NCI-H345 (cell line): Measurements from ENCODE around the gene PPP1R27.

ENCODE experiments used
- DNase-seq: peaks from one replicate; lab custom pipeline; 2025; lab: John Stamatoyannopoulos, UW

The PPP1R27 gene

GRCh38 chr17:81804559-81805399 is 30.1 kb downstream of the PPP1R27 start:
- DNase-seq, result no peak

GRCh38 chr17:81803728-81804558 is 30.9 kb downstream of the PPP1R27 start, which contains the start of gene GCGR:
Gene GCGR, plus strand, starts transcription at chr17:81804150. Its CDS starts 4,869 bp downstream, at chr17:81809019.
- no peak for DNase-seq

- DNase-seq, result no peak
Observed at GRCh38 chr17:81802856-81803643, 31.8 kb downstream of the PPP1R27 start.

GRCh38 chr17:81802048-81802758 is 32.6 kb downstream of the PPP1R27 start:
- no peak for DNase-seq

GRCh38 chr17:81801327-81801726 is 33.5 kb downstream of the PPP1R27 start:
- no peak for DNase-seq

- no peak for DNase-seq
Observed at GRCh38 chr17:81794509-81794908, 40.3 kb downstream of the PPP1R27 start.

- no peak for DNase-seq
Observed at GRCh38 chr17:81794074-81794476, 40.8 kb downstream of the PPP1R27 start.

GRCh38 chr17:81792675-81793615 is 41.9 kb downstream of the PPP1R27 start:
- no peak for DNase-seq
